Cardiac fibroblast (primary cell): ENCODE measurements around the gene COL13A1.

Experiments used
- DNase-seq, 2 donors: peaks; one replicate each; pipeline versions ENCODE4 v3.0.0 to v3.0.0-alpha.2; 2010; ENCODE audit warnings: low read depth in 2 of 2
- H3K4me3 ChIP-seq, 2 donors: replicated peaks in 1 of 2; 1 replicate in 1 of 2; 2 replicates in 1 of 2; pipeline ENCODE4 v1.5.1; 2011; ENCODE audit warnings: low read depth in 2 of 2, low read length in 2 of 2, mild to moderate bottlenecking in 2 of 2, moderate library complexity in 1 of 2
- TF ChIP-seq, protein P1 (sequence below): IDR thresholded peaks from one replicate; pipeline ENCODE4 v1.5.1; 2011; ENCODE audit warnings: low read depth, mild to moderate bottlenecking, low read length, inconsistent platforms

Gene COL13A1

GRCh38 chr10:69865450-69865849 lies 63.7 kb downstream of the COL13A1 start:
- DNase-seq = no peak
- H3K4me3 ChIP-seq = no peak overlapping the region
- TF ChIP-seq, protein P1, sequence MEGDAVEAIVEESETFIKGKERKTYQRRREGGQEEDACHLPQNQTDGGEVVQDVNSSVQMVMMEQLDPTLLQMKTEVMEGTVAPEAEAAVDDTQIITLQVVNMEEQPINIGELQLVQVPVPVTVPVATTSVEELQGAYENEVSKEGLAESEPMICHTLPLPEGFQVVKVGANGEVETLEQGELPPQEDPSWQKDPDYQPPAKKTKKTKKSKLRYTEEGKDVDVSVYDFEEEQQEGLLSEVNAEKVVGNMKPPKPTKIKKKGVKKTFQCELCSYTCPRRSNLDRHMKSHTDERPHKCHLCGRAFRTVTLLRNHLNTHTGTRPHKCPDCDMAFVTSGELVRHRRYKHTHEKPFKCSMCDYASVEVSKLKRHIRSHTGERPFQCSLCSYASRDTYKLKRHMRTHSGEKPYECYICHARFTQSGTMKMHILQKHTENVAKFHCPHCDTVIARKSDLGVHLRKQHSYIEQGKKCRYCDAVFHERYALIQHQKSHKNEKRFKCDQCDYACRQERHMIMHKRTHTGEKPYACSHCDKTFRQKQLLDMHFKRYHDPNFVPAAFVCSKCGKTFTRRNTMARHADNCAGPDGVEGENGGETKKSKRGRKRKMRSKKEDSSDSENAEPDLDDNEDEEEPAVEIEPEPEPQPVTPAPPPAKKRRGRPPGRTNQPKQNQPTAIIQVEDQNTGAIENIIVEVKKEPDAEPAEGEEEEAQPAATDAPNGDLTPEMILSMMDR = no peak

DNA sequence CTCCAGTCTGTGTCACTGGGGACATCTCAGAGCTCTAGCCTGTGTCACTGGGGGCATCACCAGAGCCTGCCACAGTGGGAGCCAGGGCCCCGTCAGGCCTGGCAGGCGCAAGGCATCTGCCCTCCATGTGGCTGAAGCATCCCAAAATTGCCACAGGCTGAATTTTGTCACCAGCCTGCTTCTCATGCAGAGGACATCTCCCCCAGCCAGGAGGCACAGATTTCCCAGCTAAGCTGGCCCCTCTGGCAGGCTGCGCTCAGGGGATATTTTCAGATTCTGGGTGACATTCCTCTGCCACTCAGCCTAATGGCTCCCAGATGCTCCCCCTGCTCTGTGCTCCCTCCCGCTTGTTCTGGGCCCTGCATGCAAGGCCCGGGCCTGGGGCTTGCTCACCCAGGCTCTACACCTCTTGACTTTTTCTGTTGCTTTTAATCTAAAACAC lies 64.6 kb downstream of the COL13A1 start:
- no peak for DNase-seq
- TF ChIP-seq, protein P1 = no peak
- H3K4me3 ChIP-seq = no peak overlapping the region

- peak overlapping the region in 1 of 2 donors; percentile 9 for H3K4me3 ChIP-seq
- peak; percentile 80 to 84 for DNase-seq
- TF ChIP-seq, protein P1 = no peak
Measured at GRCh38 chr10:69866688-69867461, 65.2 kb downstream of the COL13A1 start.

DNA sequence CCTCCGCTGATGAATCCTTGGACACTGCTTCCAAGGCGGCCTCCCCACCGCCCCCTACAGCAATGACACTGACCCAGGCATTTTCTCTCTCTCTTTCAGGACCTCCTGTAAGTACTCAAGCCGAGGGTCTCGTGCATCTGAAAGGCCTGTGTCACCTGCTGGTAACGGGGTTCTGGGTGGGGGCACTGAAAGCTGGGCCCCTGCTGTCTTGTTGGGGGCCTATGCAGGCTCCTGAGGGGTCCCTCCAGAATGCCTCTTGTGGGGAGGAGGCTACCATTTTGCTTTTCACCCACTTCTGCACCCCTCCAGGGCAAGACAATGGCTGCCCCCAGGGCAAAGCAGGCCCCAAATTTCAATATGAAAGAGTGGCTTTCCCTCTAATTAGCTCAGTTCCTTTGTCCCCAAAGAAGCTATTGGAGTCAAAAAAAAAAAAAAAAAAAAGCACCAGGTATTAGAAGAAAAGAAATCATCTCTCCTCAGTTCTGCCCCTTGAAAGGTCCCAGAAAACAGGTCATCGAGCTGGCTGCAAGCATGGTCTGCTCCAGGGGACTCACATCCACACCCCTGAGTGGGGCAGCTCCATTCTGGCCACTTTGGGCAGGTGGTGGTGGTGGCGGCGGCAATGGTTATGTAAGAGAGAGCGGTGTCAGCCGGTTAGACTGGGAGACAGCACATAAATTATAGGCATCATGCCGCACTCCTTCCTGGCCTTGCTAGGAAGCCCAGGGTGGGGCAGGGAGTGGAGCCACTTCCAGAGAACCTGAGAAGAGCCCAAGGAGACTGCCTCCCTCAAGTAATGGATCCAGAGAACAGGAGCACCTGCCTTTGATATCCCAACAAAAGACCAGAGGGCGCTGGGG lies 66.2 kb downstream of the COL13A1 start:
- TF ChIP-seq, protein P1 = no peak
- no peak for DNase-seq
- H3K4me3 ChIP-seq = no peak overlapping the region

DNA sequence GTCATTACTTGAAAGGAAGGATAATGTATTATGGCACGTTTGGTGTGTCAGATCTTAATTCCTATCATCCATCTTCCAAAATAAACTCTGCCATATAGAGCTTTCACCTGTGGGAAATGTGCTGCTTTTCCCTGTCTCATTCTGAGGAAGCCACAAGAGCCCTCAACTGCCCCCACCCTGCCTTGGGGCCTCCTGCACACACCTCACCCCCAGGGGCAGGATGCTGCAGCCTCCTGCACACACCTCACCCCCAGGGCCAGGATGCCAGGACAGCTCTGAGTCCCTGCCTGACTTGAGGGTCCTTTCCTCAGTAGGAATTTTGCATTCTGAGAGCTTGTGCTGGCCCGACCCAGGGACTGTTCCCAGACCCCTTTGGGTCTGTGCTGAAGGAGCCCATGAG lies 67.1 kb downstream of the COL13A1 start:
- DNase-seq = no peak
- no peak overlapping the region for H3K4me3 ChIP-seq
- TF ChIP-seq, protein P1 = no peak

GRCh38 chr10:69869291-69869961 lies 67.7 kb downstream of the COL13A1 start:
- no peak overlapping the region for H3K4me3 ChIP-seq
- DNase-seq = peak; percentile 71 to 86
- TF ChIP-seq, protein P1 = no peak
